GM21367 (cell line): ENCODE measurements around the gene APLP1.
A peak's percentile ranks its signal among the peaks of the same experiment; 100 is the strongest.
"Not testable (repeated sequence)": the region's sequence is repeated elsewhere in the genome, so short reads cannot be mapped to it uniquely, and the experiment has no call there.

Experiments used
- ATAC-seq: cut with Tn5 transposase; IDR thresholded peaks from one replicate; pipeline ENCODE4 v1.9.1; 2021; ENCODE audit not compliant: unreplicated experiment

APLP1 gene

DNA sequence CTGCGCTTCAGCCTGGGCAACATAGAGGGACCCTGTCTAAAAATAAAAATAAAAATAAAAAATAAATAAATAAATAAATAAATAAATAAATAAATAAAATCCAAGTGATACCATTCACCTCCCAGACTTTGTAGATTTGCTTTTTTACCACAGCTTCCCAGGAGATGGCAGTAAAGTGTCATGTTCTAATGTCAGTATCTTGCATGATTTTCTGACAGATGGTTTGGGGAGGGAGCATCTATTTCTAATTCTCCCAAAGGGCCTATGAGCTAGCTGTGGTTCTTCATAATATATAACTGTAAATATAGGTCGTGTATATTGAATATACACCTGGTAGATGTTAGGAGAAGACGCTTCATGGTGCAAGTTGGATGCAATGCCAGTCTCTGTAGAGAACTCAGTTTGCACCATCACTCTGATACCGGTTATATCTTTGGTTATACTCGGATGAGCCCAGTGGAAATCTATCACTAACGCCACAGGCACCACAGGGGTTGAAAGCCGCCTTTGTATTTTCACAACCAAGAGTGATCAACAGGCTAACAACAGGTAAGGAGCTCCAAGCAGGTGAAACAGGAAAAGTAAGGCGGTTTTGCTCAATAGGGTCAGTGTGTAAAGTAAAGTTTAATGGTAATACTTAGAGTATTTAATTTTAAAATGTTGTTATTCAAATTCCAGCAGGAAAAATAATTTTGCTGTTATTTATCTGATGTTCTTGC is 13.9 kb downstream of the APLP1 start:
- ATAC-seq = no peak

- no peak for ATAC-seq
Measured at GRCh38 chr19:35883882-35884281, 15.5 kb downstream of the APLP1 start.

DNA sequence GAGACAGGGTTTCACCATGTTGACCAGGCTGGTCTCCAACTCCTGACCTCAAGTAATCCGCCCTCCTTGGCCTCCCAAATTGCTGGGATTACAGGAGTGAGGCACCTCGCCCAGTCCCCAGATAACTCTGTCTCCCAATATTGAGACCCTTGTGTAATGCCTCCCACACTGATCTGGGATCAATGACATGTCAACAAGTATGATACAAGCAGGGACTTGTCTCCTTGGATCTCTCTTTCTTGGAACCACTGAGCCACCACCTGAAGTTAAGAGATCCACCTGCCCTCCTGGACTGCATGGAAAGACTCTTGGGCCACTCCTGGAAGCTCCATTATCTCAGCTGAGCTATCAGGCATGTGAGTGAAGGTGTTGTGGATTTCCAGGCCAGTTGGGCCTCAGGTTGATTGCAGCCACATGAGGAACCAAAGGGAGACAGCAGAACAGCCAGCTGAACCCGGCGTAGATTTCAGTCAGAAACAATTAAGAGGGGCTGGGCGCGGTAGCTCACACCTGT is 16.9 kb downstream of the APLP1 start:
- ATAC-seq = no peak

GRCh38 chr19:35885904-35886303 is 17.5 kb downstream of the APLP1 start:
- no peak for ATAC-seq

- ATAC-seq = no peak
Measured at GRCh38 chr19:35887197-35887596, 18.8 kb downstream of the APLP1 start.

DNA sequence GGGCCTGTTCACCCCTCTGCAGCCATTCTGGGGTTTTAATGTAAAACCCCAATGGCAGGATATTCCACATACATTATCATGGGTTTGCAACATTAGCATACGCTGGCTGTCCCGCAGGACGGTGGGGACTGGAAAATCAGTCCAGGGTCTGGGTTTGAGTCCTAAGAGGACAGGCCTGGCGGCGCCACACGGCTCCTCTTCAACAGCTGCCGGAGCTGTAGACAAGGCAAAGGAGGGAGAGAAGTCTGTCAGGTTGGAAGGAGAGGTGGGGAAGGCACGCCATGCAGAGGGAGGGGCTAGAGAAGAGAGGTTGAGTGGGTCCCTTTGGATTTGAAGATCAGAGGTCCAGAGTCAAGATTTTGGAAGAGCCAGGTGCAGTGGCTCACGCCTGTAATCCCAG is 20.0 kb downstream of the APLP1 start:
- ATAC-seq = no peak

DNA sequence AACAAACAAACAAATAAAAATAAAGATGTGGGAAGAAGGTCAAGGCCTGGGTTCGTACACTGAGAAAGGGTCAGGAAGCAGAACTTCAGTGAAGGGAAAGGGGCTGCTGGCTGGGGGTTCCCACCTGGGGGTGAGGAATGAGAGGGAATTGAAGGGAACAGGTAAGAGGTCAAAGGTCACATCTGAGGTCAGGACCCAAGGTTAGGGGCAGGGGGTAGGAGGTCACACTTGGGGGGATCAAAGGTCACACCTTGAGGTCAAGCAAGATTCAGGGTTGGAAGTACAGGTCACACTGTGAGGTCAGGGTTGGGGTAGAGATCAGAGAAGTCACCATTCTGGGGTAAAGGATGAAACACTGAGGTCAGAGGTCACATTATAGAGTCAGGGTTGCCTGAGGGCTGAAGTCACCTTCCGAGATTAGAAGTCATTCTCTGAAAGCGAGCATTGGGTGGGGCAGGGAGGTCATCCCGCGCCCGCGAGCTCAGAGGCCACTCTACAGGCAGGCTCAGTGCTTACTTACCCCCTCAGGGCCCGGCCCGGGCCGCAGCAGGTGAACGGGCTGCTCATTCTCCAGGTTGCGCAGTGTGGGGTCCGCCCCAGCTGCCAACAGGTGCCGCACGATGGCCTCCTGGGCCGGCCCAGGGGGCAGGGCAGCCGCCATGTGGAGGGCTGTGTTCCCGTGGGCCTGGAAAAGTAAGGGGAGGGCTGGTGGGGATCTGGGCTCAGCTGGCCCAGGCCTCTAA is 21.2 kb downstream of the APLP1 start:
- no peak for ATAC-seq

DNA sequence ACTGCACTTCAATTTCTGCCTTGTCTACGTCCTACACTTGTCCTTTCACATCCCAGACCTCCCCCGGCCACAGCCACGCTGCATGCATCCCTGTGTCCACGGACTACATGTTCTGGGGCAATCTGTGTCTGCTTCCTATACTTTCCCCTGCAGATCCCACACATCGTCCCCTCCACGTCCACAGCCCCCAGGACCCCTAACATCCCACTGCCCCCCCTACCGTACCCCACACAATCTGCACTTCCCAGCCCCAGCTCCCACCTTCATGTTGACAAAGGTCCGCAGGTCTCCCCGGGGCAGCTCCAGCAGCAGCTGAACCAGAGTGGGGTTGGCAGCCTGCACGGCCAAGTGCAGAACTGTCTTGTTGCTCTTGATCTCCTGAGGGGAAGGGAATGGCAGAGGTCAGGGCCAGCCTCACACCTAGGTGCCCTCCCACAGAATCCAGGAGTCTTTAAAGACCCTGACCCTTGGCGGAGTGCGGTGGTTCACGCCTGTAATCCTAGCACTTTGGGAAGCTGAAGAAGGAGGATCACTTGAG is 21.8 kb downstream of the APLP1 start:
- ATAC-seq = no peak

DNA sequence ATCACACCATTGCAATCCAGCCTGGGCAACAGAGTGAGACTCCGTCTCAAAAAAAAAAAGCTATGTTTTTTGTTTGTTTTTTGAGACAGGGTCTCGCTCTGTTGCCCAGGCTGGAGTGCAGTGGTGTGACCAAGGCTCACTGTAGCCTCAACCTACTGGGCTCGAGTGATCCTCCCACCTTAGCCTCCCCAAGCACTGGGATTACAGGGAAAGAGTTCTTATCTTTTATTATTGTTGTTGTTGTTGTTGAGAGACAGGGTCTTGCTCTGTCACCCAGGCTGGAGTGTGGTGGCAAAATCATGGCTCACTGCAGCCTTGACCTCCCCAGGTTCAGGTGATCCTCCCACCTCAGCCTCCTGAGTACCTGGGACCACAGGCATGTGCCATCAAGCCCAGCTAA is 23.4 kb downstream of the APLP1 start:
- not testable (repeated sequence) for ATAC-seq

GRCh38 chr19:35894342-35894741 is 26.0 kb downstream of the APLP1 start:
- ATAC-seq = no peak

DNA sequence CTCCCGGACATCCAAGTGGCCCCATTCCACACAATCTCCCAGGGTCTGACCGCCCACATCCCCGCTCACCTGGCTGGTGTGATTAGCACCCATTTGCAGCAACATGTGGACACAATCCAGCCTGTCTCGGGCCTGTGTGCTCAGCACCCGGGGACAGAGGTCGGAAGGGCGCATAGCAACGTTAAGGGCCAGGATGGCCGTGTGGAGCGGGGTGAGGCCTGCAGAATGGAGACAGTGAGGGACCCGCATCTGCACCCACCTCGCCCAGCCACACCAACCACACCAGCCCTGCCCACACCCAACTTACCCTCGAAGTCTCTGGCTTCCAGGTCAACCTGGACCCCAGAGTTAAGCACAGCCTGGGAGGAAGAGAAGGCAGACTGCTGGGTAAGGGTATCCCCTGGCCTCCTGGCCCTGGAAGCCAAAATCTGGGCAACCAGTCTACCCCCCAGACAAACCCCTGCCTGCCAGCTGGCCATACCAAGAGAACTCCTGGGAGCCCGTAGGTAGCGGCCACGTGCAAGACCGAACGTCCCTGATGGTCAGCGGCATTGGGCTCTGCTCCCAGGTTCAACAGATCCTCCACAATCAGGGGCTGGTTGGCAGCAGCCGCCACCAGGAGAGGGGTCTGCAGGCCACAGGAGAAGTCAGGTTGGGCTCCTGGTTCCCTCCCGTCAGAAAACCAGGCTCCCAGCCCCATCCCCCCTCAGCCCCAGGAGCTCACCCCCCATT is 27.7 kb downstream of the APLP1 start:
- no peak for ATAC-seq

GRCh38 chr19:35896643-35897040 is 28.3 kb downstream of the APLP1 start:
- no peak for ATAC-seq

GRCh38 chr19:35897706-35898451 is 29.5 kb downstream of the APLP1 start:
- no peak for ATAC-seq

GRCh38 chr19:35898499-35898809 is 30.1 kb downstream of the APLP1 start:
- ATAC-seq = no peak

DNA sequence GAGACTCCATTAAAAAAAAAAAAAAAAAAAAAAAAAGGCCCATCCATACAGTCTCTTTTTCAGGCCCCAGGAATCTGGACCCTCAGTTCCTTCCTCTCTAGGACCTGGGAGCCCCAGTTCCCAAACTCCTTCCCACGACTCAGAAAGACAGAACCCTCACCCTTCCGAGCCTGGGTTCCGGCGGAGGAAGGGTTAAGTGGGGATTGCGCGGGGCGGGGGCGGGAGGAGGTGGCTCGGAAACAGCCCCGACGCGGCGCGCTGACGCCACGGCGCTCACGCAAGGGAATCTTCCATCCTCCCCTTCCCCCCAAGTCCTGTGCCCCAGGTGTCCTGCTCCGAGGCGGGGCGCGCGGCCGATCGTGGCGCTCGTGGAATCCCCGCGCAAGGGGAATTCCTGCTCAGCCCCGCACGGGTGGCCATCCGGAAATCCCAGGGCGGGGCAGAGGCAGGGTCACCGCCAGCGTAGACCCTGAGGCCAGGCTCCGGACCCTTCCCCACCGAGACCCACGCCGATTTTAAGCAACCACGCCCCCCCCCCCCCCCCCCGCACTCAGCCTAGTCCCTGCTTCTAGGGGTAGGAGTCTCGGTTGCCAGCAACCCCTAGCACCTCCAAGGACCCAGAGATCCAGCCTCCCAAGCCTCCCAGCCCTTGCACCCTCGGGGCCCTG is 31.3 kb downstream of the APLP1 start:
- peak; percentile 27 for ATAC-seq

- ATAC-seq = no peak
Measured at GRCh38 chr19:35901055-35901644, 32.8 kb downstream of the APLP1 start.

GRCh38 chr19:35901854-35902661 is 33.7 kb downstream of the APLP1 start, which contains the start of gene HCST:
TSS of gene HCST (plus strand) at chr19:35902529. CDS start at chr19:35902594, 65 bp downstream.
- no peak for ATAC-seq

DNA sequence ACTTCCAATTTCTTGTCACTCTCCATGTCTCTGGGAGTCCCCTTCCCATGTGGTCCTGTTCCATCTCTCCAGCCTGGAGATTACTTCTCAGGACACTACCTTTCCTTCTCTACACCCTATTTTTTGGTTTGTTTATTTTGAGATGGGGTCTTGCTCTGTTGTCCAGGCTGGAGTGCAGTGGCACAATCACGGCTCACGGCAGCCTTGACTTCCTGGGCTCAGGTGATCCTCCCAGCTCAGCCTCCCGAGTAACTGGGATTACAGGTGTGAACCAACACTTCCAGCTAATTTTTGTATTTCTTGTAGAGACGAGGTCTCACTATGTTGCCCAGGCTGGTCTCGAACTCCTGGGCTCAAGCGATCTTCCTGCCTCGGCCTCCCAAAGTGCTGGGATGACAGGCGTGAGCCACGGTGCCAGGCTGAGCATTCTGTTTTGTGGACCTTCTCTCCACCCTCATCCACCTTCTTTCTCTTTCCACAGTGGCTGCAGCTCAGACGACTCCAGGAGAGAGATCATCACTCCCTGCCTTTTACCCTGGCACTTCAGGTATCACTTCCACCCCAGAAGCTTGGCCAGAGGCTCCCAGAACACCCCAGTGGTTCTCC is 34.6 kb downstream of the APLP1 start:
- no peak for ATAC-seq
